Keratinocyte (primary cell): Measurements from ENCODE around the gene CDC14A.

ENCODE experiments used
- EZH2 ChIP-seq: IDR thresholded peaks from one replicate; pipeline ENCODE4 v1.6.1; 2012; ENCODE audit warnings: inconsistent platforms, mild to moderate bottlenecking, low read length, moderate library complexity
- TF ChIP-seq, protein P1 (sequence below), 3 experiments: IDR thresholded peaks in 1 of 3; conservative IDR thresholded peaks in 1 of 3; optimal IDR thresholded peaks in 1 of 3; 2 replicates in 2 of 3; 3 replicates in 1 of 3; pipeline versions ENCODE3 to v1.5.1; 2011; ENCODE audit warnings: low read length in 3 of 3, mild to moderate bottlenecking in 3 of 3, moderate library complexity in 2 of 3, control low read depth in 1 of 3, inconsistent platforms in 1 of 3; ENCODE audit not compliant: insufficient read depth in 2 of 3; ENCODE audit errors: extremely low read depth in 1 of 3

DNA sequence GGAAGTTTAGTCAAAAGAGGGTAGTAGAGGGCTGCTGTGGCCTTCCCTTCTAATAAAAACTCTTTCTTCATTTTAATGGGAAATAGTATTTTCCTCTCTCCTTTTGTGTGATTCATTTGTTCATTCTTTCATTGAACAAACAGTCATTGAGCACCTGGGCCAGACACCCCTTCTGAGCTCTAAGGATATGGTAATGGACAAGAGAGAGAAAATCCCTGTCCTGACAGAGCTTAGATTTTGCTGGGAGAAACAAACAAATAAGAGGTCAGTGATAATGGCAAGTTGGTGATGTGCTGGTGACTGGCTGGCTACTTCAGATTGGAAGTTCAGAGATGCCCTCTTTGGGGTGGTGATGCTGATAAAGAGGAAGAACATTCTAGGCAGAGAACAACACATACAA lies 59.3 kb downstream of the CDC14A start:
- TF ChIP-seq, protein P1, sequence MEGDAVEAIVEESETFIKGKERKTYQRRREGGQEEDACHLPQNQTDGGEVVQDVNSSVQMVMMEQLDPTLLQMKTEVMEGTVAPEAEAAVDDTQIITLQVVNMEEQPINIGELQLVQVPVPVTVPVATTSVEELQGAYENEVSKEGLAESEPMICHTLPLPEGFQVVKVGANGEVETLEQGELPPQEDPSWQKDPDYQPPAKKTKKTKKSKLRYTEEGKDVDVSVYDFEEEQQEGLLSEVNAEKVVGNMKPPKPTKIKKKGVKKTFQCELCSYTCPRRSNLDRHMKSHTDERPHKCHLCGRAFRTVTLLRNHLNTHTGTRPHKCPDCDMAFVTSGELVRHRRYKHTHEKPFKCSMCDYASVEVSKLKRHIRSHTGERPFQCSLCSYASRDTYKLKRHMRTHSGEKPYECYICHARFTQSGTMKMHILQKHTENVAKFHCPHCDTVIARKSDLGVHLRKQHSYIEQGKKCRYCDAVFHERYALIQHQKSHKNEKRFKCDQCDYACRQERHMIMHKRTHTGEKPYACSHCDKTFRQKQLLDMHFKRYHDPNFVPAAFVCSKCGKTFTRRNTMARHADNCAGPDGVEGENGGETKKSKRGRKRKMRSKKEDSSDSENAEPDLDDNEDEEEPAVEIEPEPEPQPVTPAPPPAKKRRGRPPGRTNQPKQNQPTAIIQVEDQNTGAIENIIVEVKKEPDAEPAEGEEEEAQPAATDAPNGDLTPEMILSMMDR (optimal IDR thresholded peaks at IDR 0.05 in 1 of 3, IDR thresholded peaks at IDR 0.05 in 1 of 3, conservative IDR thresholded peaks at IDR 0.05 in 1 of 3; ENCODE audit: extremely low read depth in 1 of 3, insufficient read depth in 2 of 3, low read length in 3 of 3): no peak
- TF ChIP-seq EZH2: no peak
